Neutrophil (primary cell): ENCODE data around the gene PCNP.
"Not testable (repeated sequence)": the region's sequence is repeated elsewhere in the genome, so short reads cannot be mapped to it uniquely, and the experiment has no call there.

Source experiments
- H3K27ac ChIP-seq: fragments of 200-600 bp; sonication (generic); 2 replicates; pipeline ENCODE4 v1.5.1; 2016; ENCODE audit warnings: mild to moderate bottlenecking, moderate library complexity
- H3K27me3 ChIP-seq: fragments of 200-600 bp; sonication (generic); 2 replicates; pipeline ENCODE4 v1.6.0; 2016; ENCODE audit warnings: mild to moderate bottlenecking
- H3K36me3 ChIP-seq: fragments of 200-600 bp; sonication (generic); 2 replicates; pipeline ENCODE4 v1.5.1; 2017
- H3K4me1 ChIP-seq, 2 experiments: fragments of 200-600 bp in 1 of 2; sonication (generic) in 1 of 2; 1 replicate in 1 of 2; 2 replicates in 1 of 2; pipeline versions ENCODE4 v1.5.1 to v1.6.1; 2013 to 2016; ENCODE audit warnings: low read depth in 1 of 2, low read length in 1 of 2, mild to moderate bottlenecking in 1 of 2, moderate library complexity in 1 of 2; ENCODE audit not compliant: control insufficient read depth in 1 of 2, insufficient read depth in 1 of 2
- H3K4me3 ChIP-seq, 2 experiments: fragments of 200-600 bp in 1 of 2; sonication (generic) in 1 of 2; 1 replicate in 1 of 2; 2 replicates in 1 of 2; pipeline ENCODE4 v1.5.1; 2013 to 2016; ENCODE audit warnings: low read depth in 1 of 2, low read length in 1 of 2, mild to moderate bottlenecking in 1 of 2, moderate library complexity in 1 of 2
- H3K9me3 ChIP-seq: fragments of 200-600 bp; sonication (generic); 2 replicates; pipeline ENCODE4 v1.5.1; 2016
- TF ChIP-seq, protein P1 (sequence below): fragments of 200-600 bp; sonication (generic); IDR thresholded peaks from 2 replicates; pipeline ENCODE4 v1.5.1; 2016; ENCODE audit warnings: antibody characterized with exemption

Gene PCNP

DNA sequence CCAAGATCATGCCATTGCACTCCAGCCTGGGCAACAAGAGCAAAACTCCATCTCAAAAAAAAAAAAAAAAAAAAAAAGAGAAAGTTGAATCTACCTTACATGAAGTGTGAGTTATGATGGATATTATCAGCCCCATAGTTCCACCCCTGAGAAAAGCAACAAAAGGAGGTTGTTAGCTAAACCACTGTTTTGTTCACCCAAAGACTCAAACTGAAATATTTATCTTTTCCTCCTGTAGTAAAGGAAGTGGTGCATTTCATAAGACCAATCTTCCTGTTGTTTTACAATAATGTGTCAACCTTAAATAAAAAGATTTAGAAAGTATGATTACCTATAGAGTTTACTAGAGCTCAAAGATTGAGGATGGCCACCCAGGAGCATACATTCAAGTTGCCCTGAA lies 31.0 kb upstream of the PCNP start:
- TF ChIP-seq, protein P1, sequence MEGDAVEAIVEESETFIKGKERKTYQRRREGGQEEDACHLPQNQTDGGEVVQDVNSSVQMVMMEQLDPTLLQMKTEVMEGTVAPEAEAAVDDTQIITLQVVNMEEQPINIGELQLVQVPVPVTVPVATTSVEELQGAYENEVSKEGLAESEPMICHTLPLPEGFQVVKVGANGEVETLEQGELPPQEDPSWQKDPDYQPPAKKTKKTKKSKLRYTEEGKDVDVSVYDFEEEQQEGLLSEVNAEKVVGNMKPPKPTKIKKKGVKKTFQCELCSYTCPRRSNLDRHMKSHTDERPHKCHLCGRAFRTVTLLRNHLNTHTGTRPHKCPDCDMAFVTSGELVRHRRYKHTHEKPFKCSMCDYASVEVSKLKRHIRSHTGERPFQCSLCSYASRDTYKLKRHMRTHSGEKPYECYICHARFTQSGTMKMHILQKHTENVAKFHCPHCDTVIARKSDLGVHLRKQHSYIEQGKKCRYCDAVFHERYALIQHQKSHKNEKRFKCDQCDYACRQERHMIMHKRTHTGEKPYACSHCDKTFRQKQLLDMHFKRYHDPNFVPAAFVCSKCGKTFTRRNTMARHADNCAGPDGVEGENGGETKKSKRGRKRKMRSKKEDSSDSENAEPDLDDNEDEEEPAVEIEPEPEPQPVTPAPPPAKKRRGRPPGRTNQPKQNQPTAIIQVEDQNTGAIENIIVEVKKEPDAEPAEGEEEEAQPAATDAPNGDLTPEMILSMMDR, result no peak
- H3K27me3 ChIP-seq, result no peaks in the 10 kb centered on the region
- no peaks in the 10 kb centered on the region for H3K36me3 ChIP-seq
- no peak overlapping the region for H3K4me3 ChIP-seq
- peaks cover 17 to 19% of the 10 kb centered on the region in 2 experiments for H3K4me1 ChIP-seq
- H3K9me3 ChIP-seq, result no peaks in the 10 kb centered on the region
- peak overlapping the region; percentile 43 for H3K27ac ChIP-seq

- Histone ChIP-seq H3K27me3 (no peaks in the 10 kb centered on the region), H3K36me3 (no peaks in the 10 kb centered on the region), H3K4me3 (no peak overlapping the region), H3K9me3 (no peaks in the 10 kb centered on the region), H3K4me1 (peaks cover 17 to 19% of the 10 kb centered on the region in 2 experiments), H3K27ac (no peak overlapping the region)
- TF ChIP-seq, protein P1, result no peak
Measured at GRCh38 chr3:101544161-101544850, 29.7 kb upstream of the PCNP start.

- Histone ChIP-seq H3K4me3 (no peak overlapping the region), H3K27me3 (no peaks in the 10 kb centered on the region), H3K9me3 (no peaks in the 10 kb centered on the region), H3K27ac (no peak overlapping the region), H3K4me1 (peaks cover 4 to 8% of the 10 kb centered on the region in 2 experiments), H3K36me3 (no peaks in the 10 kb centered on the region)
- TF ChIP-seq, protein P1, result no peak
Measured at GRCh38 chr3:101548527-101549105, 25.4 kb upstream of the PCNP start.

GRCh38 chr3:101549473-101549872 lies 24.5 kb upstream of the PCNP start:
- no peaks in the 10 kb centered on the region for H3K9me3 ChIP-seq
- H3K27me3 ChIP-seq, result no peaks in the 10 kb centered on the region
- H3K36me3 ChIP-seq, result no peaks in the 10 kb centered on the region
- no peaks in the 10 kb centered on the region for H3K4me1 ChIP-seq
- no peak overlapping the region for H3K27ac ChIP-seq
- TF ChIP-seq, protein P1, result no peak
- H3K4me3 ChIP-seq, result no peak overlapping the region

DNA sequence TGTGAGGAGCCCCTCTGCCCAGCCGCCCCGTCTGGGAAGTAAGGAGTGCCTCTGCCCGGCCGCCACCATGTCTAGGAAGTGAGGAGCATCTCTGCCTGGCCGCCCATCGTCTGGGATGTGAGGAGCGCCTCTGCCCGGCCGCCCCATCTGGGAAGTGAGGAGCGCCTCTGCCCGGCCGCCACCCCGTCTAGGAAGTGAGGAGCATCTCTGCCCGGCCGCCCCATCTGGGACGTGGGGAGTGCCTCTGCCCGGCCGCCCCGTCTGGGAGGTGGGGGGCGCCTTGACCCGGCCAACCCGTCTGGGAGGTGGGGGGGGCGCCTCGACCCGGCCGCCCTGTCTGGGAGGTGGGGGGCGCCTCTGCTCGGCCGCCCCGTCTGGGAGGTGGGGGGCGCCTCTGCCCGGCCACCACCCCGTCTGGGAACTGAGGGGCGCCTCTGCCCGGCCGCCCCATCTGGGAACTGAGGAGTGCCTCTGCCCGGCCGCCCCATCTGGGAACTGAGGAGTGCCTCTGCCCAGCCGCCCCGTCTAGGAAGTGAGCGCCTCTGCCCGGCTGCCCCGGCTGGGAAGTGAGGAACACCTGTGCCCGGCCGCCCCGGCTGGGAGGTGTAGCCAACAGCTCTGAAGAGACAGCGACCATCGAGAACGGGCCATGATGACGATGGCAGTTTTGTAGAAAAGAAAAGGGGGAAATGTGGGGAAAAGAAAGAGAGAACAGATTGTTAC lies 22.5 kb upstream of the PCNP start:
- not testable (repeated sequence) for H3K4me3 ChIP-seq

GRCh38 chr3:101553381-101553780 lies 20.6 kb upstream of the PCNP start:
- not testable (repeated sequence) for H3K9me3 ChIP-seq, H3K4me1 ChIP-seq, H3K4me3 ChIP-seq, H3K27ac ChIP-seq, H3K36me3 ChIP-seq
- H3K27me3 ChIP-seq, result peaks cover 37% of the 10 kb centered on the region

More for the DNA sequence above, 22.5 kb upstream of the PCNP start:
- not testable (repeated sequence) for H3K9me3 ChIP-seq, H3K4me1 ChIP-seq, H3K36me3 ChIP-seq, H3K27ac ChIP-seq
- H3K27me3 ChIP-seq, result peaks cover 19% of the 10 kb centered on the region
